ENCODE results near the gene TAF7.

- TF ChIP-seq CTCF (IDR thresholded peaks at IDR 0.05) (no peak), POLR2A (IDR thresholded peaks at IDR 0.05) (no peak)
Measured at GRCh38 chr5:141360685-141361084, 40.1 kb upstream of the TAF7 start.
